Ishikawa (cell line): ENCODE measurements around the gene DNM2.

Source experiments
- CEBPB ChIP-seq: IDR thresholded peaks from 2 replicates; pipeline ENCODE4 v1.6.1; 2012
- CREB1 ChIP-seq: IDR thresholded peaks from 2 replicates; pipeline ENCODE4 v1.6.1; 2012; ENCODE audit warnings: low read depth
- EGR1 ChIP-seq: IDR thresholded peaks from 2 replicates; pipeline ENCODE4 v1.6.1; 2012
- EP300 ChIP-seq: IDR thresholded peaks from 2 replicates; pipeline ENCODE4 v1.6.1; 2012; ENCODE audit warnings: borderline replicate concordance
- FOXM1 ChIP-seq: IDR thresholded peaks from 2 replicates; pipeline ENCODE4 v1.6.1; 2012; ENCODE audit warnings: low read depth, borderline replicate concordance
- NFIC ChIP-seq: IDR thresholded peaks from 2 replicates; pipeline ENCODE4 v1.6.1; 2012
- RAD21 ChIP-seq: IDR thresholded peaks from 2 replicates; pipeline ENCODE4 v1.6.1; 2012; ENCODE audit warnings: low read depth
- TAF1 ChIP-seq: IDR thresholded peaks from 2 replicates; pipeline ENCODE4 v1.6.1; 2012; ENCODE audit warnings: low read depth, mild to moderate bottlenecking
- TCF12 ChIP-seq: IDR thresholded peaks from 2 replicates; pipeline ENCODE4 v1.6.1; 2012; ENCODE audit warnings: low read depth
- TEAD4 ChIP-seq: IDR thresholded peaks from 2 replicates; pipeline ENCODE4 v1.6.1; 2012
- YY1 ChIP-seq: IDR thresholded peaks from 2 replicates; pipeline ENCODE4 v1.6.1; 2012; ENCODE audit warnings: low read depth
- ZBTB7A ChIP-seq: IDR thresholded peaks from 2 replicates; pipeline ENCODE4 v1.6.1; 2012; ENCODE audit warnings: low read depth
- TF ChIP-seq, protein P1 (sequence below): IDR thresholded peaks from 2 replicates; pipeline ENCODE4 v1.6.1; 2012; ENCODE audit warnings: low read depth, mild to moderate bottlenecking
- TF ChIP-seq, protein P2 (sequence below): IDR thresholded peaks from 2 replicates; pipeline ENCODE4 v1.6.1; 2012
- TF ChIP-seq, protein P3 (sequence below): IDR thresholded peaks from 2 replicates; pipeline ENCODE4 v1.6.1; 2012

Gene DNM2

DNA sequence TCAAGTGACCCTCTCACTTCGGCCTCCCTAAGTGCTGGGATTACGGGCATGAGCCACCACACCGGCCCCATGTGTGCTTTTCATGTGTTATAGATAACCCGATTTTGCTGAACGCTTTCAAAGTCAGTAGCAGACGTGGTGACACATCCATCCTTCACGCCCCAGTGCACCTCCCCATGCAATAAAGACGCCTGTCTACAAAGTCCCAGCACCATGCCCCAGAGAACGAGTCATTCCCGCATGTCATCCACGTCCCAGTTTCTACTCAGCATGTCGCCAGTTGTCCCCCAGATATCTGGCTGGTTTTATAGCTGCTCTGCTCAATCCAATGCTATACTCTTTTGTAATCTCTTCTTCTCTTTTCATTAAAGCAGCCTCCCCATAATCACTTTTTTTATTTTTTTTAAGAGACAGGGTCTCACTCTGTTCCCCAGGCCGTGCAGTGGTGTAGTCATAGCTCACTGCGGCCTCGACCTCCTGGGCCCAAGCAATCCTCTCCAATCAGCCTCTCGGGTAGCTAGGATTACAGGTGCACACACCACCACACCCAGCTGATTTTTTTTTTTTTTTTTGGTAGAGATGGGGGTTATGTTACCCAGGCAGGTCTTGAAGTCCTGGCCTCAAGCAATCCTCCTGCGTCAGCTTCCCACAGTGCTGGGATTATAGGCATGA is 42.5 kb downstream of the DNM2 start:
- TF ChIP-seq, protein P1, sequence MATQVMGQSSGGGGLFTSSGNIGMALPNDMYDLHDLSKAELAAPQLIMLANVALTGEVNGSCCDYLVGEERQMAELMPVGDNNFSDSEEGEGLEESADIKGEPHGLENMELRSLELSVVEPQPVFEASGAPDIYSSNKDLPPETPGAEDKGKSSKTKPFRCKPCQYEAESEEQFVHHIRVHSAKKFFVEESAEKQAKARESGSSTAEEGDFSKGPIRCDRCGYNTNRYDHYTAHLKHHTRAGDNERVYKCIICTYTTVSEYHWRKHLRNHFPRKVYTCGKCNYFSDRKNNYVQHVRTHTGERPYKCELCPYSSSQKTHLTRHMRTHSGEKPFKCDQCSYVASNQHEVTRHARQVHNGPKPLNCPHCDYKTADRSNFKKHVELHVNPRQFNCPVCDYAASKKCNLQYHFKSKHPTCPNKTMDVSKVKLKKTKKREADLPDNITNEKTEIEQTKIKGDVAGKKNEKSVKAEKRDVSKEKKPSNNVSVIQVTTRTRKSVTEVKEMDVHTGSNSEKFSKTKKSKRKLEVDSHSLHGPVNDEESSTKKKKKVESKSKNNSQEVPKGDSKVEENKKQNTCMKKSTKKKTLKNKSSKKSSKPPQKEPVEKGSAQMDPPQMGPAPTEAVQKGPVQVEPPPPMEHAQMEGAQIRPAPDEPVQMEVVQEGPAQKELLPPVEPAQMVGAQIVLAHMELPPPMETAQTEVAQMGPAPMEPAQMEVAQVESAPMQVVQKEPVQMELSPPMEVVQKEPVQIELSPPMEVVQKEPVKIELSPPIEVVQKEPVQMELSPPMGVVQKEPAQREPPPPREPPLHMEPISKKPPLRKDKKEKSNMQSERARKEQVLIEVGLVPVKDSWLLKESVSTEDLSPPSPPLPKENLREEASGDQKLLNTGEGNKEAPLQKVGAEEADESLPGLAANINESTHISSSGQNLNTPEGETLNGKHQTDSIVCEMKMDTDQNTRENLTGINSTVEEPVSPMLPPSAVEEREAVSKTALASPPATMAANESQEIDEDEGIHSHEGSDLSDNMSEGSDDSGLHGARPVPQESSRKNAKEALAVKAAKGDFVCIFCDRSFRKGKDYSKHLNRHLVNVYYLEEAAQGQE = no peak
- no peak for TF ChIP-seq EP300
- TF ChIP-seq TAF1 = no peak

DNA sequence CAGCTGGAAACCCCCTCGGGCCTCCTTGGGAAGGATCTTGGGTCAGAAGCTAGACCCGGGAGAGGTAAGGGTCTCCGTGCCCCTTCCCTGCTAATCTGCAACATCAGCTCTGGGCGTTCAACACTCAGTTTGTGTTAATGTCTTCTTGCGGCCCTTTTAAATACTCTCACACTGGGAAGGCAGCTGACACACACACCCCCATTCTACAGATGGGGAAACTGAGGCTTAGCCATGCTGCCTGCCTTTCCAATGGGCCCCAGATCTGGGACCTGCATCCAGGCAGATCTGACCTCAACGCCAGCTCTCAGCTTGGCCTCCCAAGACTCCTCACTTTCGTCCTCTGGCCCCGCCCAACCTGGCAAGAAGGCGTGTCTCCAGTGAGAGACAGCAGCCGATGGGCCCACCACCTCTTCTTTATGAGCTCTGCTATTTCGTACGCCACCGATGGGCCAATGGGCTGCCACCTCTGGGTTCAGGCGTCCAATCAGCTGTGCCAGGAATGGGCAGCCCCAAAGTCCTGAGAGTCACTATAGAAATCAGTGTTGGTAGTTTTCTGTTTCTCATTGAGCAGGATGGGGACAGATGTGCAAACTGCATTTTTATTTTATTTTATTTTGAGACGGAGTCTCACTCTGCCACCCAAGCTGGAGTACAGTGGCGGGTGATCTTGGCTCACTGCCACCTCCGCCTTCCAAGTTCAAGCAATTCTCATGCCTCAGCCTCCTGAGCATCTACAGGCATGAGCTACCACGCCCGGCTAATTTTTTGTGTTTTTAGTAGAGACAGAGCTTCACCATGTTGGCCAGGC is 43.8 kb downstream of the DNM2 start:
- no peak for TF ChIP-seq CREB1
- TF ChIP-seq, protein P1 = no peak
- no peak for TF ChIP-seq NFIC
- TF ChIP-seq EP300 = no peak
- TF ChIP-seq TCF12 = no peak
- no peak for TF ChIP-seq TAF1
- no peak for TF ChIP-seq ZBTB7A
- no peak for TF ChIP-seq TEAD4
- no peak for TF ChIP-seq YY1
- TF ChIP-seq RAD21 = no peak
- TF ChIP-seq, protein P2, sequence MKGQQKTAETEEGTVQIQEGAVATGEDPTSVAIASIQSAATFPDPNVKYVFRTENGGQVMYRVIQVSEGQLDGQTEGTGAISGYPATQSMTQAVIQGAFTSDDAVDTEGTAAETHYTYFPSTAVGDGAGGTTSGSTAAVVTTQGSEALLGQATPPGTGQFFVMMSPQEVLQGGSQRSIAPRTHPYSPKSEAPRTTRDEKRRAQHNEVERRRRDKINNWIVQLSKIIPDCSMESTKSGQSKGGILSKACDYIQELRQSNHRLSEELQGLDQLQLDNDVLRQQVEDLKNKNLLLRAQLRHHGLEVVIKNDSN = no peak
- TF ChIP-seq, protein P3, sequence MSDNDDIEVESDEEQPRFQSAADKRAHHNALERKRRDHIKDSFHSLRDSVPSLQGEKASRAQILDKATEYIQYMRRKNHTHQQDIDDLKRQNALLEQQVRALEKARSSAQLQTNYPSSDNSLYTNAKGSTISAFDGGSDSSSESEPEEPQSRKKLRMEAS = no peak

DNA sequence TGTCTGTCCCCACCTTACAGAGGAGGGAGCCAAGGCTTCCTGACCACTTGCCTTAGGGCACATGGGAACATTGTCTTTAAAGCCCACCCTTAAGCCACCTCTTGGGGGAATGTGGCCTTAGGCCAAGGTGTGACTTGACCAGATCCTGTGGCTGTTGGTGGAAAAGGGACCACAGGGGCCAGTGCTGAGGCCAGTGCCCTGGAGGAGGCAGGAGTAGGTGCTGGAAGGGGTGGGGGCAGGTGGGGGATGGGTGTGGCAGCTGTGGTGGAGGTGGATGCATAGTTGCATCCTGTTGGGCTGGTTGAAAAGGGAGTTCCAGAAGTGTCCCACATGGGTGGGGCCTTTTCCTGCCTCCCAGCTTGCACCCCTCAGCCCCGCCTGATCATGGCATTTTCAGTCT is 44.8 kb downstream of the DNM2 start:
- TF ChIP-seq ZBTB7A (no peak), RAD21 (no peak), CREB1 (no peak), EGR1 (no peak), FOXM1 (no peak), NFIC (no peak), EP300 (no peak), TCF12 (no peak), TAF1 (no peak), YY1 (no peak)
- TF ChIP-seq, protein P3 = no peak
- TF ChIP-seq, protein P2 = no peak

DNA sequence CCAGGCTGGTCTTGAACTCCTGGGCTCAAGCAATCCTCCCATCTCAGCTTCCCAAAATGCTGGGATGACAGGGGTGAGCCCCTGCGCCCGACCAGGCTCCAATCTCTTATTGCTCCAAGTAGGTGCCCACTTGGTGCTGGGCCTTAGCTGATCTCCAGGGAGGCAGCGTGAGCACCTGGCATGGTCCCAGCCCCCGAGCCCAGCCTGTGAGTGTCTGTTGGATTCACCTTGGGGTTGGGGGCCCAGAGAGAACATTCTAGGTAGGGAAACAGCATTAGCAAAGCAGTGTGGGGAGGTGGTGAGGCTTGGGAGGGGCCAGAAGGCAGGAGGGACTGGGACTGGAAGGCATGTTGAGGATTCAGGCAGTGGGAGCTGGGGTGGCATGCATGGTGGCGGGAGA is 45.5 kb downstream of the DNM2 start:
- no peak for TF ChIP-seq YY1
- TF ChIP-seq TAF1 = no peak
- TF ChIP-seq, protein P3 = no peak
- no peak for TF ChIP-seq EP300
- TF ChIP-seq, protein P2 = no peak
- no peak for TF ChIP-seq ZBTB7A

DNA sequence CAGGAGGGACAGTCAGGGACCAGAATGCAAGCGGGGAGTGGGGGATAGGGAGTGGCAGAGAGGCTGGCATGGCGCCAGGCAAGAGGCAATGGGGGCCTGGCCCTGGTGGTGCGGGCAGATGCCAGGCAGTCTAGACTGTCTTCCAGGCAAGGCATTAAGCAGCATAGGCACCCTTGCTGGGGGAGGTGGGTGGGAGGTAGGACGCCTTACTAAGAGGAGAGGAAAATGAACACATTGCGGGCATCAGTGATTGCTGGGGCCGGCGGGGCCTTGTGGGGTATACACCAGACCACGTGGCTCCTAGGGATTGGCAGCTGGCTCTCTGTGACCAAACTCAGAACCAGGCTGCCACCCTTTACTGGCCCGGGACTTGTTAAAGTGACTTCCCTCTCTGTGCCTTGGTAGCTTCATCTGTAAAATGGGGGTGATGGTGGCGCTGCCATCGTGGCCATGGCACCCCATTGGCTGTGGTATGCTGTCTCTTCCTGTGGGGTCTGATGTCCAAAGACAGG is 46.0 kb downstream of the DNM2 start:
- TF ChIP-seq, protein P2 = no peak
- TF ChIP-seq, protein P3 = no peak
- TF ChIP-seq TAF1 (no peak), EP300 (no peak), FOXM1 (no peak), YY1 (no peak), NFIC (no peak), TCF12 (no peak), RAD21 (no peak), EGR1 (no peak), TEAD4 (no peak), ZBTB7A (no peak), CEBPB (no peak), CREB1 (no peak)
- TF ChIP-seq, protein P1 = no peak
